ENCODE measurements around the gene CCDC144A.
"Not testable (repeated sequence)": the region's sequence is repeated elsewhere in the genome, so short reads cannot be mapped to it uniquely, and the experiment has no call there.

Gene CCDC144A

DNA sequence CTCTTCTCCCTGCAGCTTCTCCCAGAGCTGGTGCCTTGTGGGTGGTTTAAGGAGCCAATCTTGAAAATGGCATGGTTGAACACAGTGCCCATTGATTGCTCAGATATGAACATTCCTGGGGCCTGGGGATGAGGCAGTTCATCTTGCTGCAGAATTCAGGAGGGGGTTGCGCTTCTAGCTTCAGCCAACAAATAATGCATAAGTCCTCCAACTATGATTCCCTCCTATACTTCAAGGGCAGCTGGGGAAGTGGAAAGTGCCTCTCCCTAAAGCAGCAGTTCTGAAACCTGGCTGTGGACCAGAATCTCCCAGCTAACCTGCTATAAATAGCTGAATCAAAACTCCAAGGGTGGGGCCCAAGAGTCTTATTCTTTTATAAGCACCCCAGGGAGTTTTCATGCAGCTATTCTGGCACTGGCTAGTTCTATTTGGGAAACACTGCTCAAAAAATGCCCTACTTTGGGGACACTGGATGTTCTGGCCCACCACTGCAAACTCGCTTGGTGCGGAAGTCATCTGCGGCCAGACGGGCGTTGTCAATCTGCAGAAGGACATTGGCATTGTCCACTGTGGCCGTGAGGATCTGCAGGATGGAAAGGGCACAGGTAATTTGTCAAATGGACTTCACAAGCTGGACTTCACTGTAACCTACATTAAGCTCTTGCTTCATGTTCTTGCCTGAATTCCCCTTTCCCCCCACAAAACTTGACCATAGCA is 130.3 kb downstream of the CCDC144A start:
- no peaks in the 10 kb centered on the region for H3K27me3 ChIP-seq
- no peaks in the 10 kb centered on the region for H3K4me1 ChIP-seq
- no peak for DNase-seq
- H3K9me3 ChIP-seq: no peaks in the 10 kb centered on the region
- H3K4me3 ChIP-seq (ENCODE audit: low read depth, low read length): no peak overlapping the region
- TF ChIP-seq, protein P1, sequence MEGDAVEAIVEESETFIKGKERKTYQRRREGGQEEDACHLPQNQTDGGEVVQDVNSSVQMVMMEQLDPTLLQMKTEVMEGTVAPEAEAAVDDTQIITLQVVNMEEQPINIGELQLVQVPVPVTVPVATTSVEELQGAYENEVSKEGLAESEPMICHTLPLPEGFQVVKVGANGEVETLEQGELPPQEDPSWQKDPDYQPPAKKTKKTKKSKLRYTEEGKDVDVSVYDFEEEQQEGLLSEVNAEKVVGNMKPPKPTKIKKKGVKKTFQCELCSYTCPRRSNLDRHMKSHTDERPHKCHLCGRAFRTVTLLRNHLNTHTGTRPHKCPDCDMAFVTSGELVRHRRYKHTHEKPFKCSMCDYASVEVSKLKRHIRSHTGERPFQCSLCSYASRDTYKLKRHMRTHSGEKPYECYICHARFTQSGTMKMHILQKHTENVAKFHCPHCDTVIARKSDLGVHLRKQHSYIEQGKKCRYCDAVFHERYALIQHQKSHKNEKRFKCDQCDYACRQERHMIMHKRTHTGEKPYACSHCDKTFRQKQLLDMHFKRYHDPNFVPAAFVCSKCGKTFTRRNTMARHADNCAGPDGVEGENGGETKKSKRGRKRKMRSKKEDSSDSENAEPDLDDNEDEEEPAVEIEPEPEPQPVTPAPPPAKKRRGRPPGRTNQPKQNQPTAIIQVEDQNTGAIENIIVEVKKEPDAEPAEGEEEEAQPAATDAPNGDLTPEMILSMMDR (IDR thresholded peaks at IDR 0.05; ENCODE audit: low read depth, low read length): no peak
- H3K36me3 ChIP-seq: no peaks in the 10 kb centered on the region

DNA sequence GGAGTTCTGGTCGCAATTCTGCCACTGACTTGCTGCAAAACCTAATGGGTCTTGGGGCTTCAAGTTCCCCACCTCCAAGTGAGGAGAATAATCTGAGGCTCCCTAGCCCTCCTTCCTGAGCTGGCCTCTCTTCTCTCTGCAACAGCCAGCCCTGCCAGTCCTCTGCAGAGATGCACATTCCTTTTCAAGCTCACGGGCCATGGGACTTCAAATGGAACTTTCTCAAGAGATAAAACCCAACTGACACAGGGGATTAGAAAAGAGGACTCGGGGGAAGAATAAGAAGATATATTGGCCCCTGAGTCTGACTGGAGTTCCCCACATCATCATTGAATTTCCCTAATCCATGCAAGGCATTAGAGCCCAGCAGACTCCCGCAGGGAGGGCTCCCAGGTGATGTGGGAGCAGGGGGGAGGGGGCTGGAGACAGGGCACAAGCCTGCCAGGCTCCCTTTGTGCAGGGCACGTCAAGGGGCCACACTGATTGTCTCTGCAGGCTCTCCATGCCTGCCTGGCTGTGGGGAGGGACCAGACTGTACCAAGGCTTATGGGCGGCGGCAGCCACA is 131.0 kb downstream of the CCDC144A start:
- Histone ChIP-seq H3K4me1 (no peaks in the 10 kb centered on the region), H3K9me3 (no peaks in the 10 kb centered on the region), H3K4me3 (ENCODE audit: low read depth, low read length) (no peak overlapping the region), H3K27me3 (no peaks in the 10 kb centered on the region), H3K36me3 (no peaks in the 10 kb centered on the region)
- DNase-seq: no peak
- TF ChIP-seq, protein P1 (IDR thresholded peaks at IDR 0.05; ENCODE audit: low read depth, low read length): no peak

DNA sequence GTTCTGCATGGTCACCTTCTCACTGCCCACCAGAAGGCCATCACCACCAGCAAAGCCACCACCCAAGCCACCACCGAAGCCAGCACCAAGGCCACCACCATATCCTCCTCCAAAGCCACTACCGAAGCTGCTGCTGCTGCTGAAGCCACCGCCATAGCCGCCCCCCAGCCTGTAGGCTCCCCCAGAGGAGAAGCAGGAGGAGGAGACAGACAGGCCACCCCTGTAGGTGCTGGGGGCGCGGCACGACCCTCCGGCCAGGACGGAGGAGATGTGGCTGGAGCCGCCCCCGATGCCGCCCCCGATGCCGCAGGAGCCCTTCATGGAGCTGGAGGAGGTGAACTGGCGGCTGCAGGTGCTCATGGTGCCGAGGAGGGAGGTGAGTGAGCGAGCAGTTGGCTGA is 132.1 kb downstream of the CCDC144A start:
- H3K36me3 ChIP-seq; H3K9me3 ChIP-seq; H3K4me1 ChIP-seq; H3K4me3 ChIP-seq (ENCODE audit: low read depth, low read length); H3K27me3 ChIP-seq; DNase-seq: not testable (repeated sequence)

DNA sequence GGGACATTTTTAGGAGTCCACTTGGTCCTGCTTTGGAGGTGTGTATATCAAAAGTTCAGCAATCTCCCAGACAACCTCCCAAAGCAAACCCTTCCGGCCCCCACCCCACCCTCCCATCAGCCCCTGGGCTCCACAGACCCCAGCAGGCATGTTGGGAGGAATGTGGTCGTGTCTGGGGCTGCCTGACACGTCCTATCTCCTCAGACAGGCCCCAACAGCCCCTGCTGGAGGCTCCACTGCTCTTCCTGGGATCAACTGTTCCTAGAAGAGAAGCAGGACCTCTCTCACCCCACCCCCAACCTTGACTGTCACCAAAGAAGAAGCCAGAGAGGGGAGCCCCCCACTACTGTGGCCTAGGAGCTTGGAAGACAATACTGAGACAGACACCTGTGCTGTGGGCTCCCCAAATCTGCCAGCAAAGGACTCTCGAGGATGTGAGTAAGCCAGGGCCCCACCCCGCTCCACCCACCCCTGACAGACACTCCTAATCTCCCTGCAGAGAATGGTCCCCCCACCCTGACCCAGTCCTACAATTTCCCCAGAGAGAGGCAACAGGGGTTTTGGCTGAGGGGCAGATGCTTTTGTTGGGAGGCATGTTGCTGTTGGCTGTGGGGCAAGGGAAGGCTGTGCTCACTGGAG is 133.8 kb downstream of the CCDC144A start:
- not testable (repeated sequence) for H3K9me3 ChIP-seq; H3K4me3 ChIP-seq (ENCODE audit: low read depth, low read length); DNase-seq; H3K27me3 ChIP-seq; H3K4me1 ChIP-seq; H3K36me3 ChIP-seq

Measured in BE2C (cell line).